AG09319 (cell line): Measurements from ENCODE around the gene PMP22.
A peak's percentile ranks its signal among the peaks of the same experiment; 100 is the strongest.
"Not testable (repeated sequence)": the region's sequence is repeated elsewhere in the genome, so short reads cannot be mapped to it uniquely, and the experiment has no call there.

ENCODE experiments used
- DNase-seq: peaks from one replicate; pipeline ENCODE4 v3.0.0-alpha.2; 2010; ENCODE audit warnings: low read depth; ENCODE audit errors: extremely low read depth
- CTCF ChIP-seq: IDR thresholded peaks from 2 replicates; pipeline ENCODE4 v1.5.1; 2011; ENCODE audit warnings: low read depth, mild to moderate bottlenecking, inconsistent platforms, low read length, moderate library complexity

The PMP22 gene

GRCh38 chr17:15232517-15232915 is 32.6 kb downstream of the PMP22 start:
- DNase-seq, result no peak
- TF ChIP-seq CTCF, result no peak

GRCh38 chr17:15231851-15232516 is 33.1 kb downstream of the PMP22 start:
- DNase-seq, result no peak
- TF ChIP-seq CTCF, result no peak

- TF ChIP-seq CTCF, result no peak
- DNase-seq, result no peak
Observed at GRCh38 chr17:15230866-15231265, 34.3 kb downstream of the PMP22 start.

- DNase-seq, result not testable (repeated sequence)
Observed at GRCh38 chr17:15221827-15222226, 43.3 kb downstream of the PMP22 start.

GRCh38 chr17:15220785-15221184 is 44.3 kb downstream of the PMP22 start:
- peak; percentile 19 for DNase-seq
- TF ChIP-seq CTCF, result no peak

GRCh38 chr17:15216481-15216880 is 48.6 kb downstream of the PMP22 start:
- TF ChIP-seq CTCF, result no peak
- no peak for DNase-seq

- DNase-seq, result peak; percentile 24
- peak; percentile 56 for TF ChIP-seq CTCF
Observed at GRCh38 chr17:15213381-15214087, 51.6 kb downstream of the PMP22 start.
